Hematopoietic multipotent progenitor cell treated with erythropoietin and hydrocortisone succinate and interleukin-3 and kit ligand, for 4 days (in vitro differentiated cells): ENCODE data around the gene RNU7-1.
A peak's percentile ranks its signal among the peaks of the same experiment; 100 is the strongest.

Experiments used
- DNase-seq: peaks from one replicate; pipeline ENCODE4 v3.0.0-alpha.2; 2015

Gene RNU7-1

DNA sequence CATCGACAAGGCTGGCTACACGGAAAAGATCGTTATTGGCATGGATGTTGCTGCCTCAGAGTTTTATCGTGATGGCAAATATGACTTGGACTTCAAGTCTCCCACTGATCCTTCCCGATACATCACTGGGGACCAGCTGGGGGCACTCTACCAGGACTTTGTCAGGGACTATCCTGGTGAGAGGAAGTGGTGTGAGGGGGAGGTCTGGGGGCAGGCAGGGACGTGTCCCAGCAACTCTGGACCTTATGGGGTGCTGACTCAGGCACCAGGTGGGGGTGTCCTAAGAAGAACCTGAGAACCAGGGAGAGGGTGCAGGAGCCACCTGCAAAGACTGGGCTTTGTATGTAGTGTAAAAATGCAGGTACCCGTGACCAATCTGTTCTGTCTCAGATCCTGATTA is 24.0 kb upstream of the RNU7-1 start:
- DNase-seq = no peak

DNA sequence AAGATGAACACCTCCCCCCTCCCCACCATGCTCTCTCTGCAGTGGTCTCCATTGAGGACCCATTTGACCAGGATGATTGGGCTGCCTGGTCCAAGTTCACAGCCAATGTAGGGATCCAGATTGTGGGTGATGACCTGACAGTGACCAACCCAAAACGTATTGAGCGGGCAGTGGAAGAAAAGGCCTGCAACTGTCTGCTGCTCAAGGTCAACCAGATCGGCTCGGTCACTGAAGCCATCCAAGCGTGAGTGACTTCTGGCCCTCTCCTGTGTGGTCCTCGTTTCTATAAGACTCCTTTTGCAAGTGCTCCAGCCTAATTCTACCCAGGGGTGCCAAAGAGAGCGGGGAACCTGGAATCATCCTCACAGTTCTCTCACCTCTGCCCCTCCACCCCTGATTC is 22.1 kb upstream of the RNU7-1 start:
- no peak for DNase-seq

DNA sequence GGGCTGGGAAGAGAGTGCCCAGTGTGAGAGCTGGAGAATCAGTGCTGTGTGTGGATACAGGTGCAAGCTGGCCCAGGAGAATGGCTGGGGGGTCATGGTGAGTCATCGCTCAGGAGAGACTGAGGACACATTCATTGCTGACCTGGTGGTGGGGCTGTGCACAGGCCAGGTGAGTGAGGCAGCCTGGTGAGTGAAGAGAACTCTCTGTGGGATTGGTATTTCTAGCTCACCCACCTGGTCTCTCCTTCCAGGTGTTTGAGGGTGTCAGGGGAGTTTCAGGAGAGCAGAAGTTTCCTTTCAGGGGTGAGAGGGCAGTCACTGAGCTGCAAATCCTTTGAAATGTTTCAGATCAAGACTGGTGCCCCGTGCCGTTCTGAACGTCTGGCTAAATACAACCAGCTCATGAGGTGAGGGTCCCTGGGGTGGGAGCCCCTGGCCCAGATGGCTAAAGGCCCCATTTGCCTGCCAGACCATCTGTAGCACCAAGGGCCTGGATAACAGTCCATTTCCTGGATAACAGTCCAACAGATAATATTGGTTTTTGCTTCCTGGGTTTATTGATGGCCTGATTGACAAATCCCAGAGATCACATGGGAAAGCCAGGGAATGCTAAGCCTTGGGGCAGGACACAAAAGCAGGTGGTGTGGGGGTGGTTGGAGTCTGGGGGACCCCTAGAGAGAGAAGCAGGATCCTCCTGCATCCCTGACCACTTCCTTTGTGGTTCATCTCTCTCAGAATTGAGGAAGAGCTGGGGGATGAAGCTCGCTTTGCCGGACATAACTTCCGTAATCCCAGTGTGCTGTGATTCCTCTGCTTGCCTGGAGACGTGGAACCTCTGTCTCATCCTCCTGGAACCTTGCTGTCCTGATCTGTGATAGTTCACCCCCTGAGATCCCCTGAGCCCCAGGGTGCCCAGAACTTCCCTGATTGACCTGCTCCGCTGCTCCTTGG is 21.3 kb upstream of the RNU7-1 start:
- DNase-seq = no peak

DNA sequence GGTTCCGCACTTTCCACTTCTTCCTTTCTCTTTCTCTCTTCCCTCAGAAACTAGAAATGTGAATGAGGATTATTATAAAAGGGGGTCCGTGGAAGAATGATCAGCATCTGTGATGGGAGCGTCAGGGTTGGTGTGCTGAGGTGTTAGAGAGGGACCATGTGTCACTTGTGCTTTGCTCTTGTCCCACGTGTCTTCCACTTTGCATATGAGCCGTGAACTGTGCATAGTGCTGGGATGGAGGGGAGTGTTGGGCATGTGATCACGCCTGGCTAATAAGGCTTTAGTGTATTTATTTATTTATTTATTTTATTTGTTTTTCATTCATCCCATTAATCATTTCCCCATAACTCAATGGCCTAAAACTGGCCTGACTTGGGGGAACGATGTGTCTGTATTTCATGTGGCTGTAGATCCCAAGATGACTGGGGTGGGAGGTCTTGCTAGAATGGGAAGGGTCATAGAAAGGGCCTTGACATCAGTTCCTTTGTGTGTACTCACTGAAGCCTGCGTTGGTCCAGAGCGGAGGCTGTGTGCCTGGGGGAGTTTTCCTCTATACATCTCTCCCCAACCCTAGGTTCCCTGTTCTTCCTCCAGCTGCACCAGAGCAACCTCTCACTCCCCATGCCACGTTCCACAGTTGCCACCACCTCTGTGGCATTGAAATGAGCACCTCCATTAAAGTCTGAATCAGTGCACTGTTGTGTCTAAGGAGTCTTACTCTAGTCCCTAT is 20.4 kb upstream of the RNU7-1 start:
- DNase-seq = no peak

DNA sequence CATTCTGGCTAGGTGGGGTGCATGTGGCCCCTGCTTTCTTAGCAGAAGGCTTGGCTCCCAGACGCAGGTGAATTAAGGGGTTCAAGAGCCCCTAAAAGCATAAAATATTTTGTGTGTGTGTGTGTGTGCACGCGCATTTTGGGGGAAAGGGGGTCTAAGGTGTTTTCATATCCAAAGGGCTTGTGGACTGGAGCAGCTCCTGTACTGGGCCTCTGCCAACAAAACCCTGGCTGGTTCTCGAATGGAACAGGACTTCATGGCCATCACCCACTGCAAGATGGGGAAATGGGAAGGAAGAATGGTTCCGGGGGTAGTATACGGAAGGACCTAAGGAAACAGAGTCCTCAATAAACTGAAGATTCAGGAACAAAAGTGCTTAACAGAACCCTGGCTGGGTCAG is 19.8 kb upstream of the RNU7-1 start:
- no peak for DNase-seq

DNA sequence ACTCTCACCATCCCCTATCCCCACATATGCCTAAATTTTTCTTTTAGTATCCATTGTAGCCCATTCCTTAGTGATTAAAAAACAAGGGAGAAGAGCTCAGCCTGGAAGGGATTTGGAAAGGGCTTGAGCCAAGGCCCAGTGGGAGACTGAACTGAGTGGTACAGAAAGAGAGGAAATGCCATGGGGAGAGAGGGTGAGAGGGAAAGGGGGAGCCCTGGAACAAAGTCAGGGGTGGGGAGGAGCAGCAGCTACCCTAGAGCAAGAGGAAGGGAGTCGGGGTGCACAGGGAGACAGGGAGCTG is 18.4 kb upstream of the RNU7-1 start:
- DNase-seq = no peak

DNA sequence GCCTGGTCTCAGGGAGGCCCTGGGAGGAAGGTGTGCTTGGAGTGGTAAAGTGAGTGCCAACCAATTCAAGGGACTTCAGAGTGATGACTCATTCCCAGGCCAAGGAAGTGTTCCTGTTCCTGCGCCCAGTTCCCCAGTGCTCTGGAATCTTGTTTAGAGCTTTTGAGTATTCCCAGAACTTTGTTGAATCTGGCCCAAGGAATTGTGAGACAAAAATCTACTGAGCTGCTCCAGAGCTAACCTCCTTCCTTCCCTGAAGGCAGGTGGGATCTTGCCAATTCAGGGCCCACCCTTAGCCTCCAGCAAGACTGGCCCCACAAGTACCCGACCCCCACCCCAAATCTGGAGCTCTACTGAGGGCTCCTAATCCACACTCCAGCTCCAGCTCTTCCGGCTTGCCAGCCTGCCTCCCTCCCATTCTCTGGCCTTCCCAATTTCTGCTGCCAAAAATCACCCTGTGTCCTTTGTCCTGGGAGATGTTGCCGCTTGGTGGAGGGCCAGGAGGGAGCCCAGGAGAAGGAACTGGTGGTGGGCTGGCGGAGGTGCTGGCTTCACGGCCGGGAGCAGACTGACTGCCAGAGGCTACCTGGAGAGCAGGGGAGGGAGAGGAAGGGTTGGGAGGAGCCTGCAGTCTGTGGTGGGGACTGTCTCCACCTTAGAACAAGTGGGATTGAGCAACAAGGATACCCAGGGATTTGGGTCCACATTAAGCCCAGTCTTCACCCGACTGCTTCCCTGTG is 17.9 kb upstream of the RNU7-1 start:
- DNase-seq = no peak

DNA sequence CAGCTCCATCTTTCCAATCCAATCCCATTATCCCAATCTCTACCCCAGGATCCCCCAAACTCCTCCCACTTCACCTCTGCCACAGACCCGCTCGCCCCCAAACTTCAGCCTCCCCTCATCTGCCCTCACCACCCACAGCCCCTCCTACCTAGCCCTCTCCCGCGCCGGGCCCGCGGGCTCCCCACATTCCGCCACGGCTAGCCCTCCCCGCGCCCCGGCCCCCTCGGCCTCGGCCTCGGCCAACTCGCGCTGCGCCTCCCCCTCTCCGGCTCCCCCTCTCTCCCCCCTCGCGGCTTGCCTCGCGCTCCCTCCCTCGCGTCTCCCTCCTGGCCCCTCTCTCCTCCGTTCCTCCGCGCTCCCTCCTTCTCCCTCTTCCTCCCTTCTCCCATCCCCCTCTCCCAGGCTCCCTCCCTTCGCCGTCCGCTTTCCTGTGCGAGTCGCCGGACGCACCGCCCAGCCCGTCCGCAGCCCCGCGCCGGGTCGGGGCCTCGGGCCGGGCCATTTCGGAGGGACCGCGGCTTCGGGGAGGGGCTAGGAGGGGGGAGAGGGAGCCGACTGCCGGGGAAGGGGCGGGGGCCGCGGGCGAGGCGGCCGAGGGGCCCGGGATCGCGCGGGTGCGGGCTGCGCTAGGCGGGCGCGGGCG is 16.1 kb upstream of the RNU7-1 start, which contains the start of gene ATN1:
ATN1 (plus strand) TSS at position 581 of the 643 bp plus-strand sequence. CDS start 6,043 bp downstream, outside the sequence.
- peak; percentile 78 for DNase-seq

DNA sequence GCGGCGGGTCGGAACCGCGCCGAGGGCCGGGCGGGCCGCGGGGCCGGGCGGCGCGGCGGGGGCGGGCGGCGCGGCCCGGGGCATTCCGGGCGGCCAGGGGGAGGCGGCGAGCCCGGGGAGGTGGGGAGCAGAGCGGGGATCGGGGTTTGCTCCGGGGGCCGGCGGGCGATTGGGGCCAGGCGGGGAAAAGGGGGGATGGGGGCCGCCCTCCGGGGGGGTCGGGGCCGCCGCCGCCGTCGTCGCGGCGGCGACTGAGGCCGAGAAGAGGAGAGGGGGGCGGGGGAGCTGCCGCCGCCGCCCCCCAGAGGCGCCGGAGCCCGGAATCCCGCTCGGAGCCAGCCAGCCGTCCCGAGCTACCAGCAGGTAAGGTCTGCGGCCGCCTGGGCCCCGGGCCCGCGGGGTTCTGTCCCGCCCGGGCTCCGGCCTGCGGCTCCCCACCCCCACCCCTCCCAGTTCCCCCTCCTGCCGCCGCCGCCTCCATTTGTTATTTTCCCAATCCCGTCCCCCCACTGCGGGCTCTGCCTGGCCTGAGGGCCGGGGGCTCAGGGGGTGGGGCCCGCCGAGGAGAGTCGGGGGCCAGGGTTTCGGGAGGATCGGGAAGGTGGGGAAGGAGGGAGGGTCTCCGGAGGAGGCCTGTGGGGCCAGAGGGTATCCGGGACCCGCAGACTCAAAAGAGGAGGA is 15.5 kb upstream of the RNU7-1 start:
- DNase-seq = peak; percentile 27

DNA sequence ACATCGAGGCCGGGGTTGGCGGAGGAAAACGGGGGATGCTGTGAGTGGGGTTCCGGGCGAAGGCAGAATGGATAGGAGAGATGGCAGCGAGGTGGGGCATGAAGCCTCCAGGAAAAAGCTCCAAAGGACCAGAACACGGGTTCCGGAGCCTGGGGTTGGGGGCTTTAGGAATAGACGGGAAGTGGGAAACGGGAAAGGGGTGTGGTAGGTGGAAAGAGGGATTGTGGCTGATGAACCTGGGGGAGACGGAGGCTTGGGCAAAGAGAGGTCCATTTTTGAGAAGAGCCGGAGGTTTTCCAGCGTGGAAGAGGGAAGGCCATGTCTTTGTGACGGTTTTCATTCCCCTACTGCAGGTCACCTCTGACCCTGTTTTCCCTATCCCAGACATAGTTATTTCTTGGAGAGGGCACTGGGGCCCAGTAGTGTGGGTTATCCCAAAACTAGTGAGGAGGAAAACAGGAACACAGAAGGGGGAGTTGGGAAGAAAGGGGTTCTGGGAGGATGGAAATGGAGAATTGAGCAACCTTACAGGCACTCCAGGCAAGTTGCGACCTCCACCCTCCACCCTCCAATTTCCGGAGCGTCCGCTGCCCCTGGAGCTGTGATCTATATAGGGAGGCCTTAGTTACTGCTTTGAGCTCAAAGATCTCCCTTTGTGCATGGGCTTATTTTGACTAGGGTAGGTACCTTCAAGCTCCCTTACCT is 14.8 kb upstream of the RNU7-1 start:
- peak; percentile 24 for DNase-seq

DNA sequence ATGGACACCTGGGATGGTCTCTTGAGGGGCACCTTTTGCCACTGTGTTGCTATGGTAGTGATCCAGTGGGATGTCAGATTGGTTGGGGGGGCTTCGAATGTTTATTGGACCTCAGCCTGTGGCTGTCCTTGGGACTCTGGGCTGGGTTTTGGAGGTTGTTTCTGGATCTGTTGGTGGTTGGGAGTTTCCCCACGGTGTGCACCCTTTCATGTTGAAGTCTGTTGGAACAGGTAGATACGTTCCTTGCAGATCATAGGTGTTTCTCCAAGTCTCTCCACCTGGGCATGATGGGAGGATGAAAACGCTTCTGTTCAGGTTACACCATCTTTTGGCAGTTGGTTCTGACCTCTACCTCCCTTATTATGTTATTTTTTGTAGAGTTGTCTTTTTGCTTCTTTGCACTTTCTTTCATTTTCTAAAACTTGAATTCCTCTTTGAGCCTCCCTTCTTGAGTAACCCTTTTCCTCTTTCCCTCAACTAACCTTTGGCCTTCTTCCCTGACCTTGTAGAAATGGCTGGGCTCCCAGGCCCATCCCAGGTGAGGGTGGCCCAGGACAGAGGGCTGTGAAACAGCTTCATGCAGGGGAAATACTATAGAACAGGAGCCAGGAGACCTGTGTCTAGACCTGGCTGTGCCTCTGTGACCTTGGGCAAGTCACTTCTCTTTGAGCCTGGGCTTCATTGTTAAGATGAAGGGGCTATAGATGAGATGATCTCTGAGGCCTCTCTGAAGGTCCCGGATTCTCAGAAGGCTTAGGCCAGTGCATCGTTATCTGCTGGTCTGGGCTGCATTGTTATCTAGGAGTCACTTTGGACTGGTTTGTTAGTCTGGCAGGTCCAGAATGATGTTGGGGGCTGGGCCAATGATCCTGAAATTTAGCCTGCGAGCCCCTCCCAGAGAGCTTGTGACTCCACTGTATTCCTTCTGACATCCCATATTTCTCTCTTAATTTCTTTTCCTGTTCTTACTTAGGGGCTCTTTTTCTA is 13.9 kb upstream of the RNU7-1 start:
- peak; percentile 39 for DNase-seq

DNA sequence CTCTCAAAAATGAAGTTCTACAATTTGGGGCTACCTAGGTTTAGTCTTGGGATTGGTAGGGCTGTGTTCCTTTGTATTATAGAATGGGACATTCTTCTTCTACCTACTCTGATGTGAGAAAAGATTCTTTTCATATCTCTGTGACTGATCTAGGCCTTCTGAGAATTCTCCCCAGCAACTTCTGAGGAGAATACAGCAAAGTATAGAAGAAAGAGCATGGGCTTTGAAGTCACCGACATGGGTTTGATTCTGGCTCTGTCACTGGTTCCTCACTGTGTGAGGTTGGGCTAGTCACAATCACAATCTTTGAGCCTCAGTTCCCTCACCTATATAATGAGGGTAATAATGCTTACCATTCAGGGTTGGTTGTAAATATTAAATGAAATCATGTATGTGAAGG is 10.8 kb upstream of the RNU7-1 start:
- no peak for DNase-seq

DNA sequence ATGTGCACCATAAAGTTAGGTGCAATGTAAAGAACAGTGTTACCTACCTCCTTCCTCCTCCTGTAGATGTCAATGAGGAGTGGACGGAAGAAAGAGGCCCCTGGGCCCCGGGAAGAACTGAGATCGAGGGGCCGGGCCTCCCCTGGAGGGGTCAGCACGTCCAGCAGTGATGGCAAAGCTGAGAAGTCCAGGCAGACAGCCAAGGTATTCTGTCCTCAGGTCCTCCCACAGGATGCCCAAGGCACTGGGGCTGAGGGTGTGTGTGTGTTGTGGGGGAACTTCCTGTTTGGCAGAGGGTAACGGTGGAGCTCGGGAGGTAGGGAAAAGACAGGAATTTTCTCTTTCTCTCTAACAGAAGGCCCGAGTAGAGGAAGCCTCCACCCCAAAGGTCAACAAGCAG is 9.5 kb upstream of the RNU7-1 start:
- no peak for DNase-seq

DNA sequence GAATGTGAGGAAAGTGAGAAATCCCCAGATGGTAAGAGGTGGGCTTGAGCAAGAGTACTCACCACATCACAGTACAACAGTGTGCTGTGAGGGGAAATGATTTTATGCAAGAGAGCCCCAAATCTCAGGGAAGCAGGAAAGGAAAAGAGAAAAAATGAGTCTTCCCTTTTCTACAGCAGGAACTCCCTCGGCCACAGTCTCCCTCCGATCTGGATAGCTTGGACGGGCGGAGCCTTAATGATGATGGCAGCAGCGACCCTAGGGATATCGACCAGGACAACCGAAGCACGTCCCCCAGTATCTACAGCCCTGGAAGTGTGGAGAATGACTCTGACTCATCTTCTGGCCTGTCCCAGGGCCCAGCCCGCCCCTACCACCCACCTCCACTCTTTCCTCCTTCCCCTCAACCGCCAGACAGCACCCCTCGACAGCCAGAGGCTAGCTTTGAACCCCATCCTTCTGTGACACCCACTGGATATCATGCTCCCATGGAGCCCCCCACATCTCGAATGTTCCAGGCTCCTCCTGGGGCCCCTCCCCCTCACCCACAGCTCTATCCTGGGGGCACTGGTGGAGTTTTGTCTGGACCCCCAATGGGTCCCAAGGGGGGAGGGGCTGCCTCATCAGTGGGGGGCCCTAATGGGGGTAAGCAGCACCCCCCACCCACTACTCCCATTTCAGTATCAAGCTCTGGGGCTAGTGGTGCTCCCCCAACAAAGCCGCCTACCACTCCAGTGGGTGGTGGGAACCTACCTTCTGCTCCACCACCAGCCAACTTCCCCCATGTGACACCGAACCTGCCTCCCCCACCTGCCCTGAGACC is 8.0 kb upstream of the RNU7-1 start:
- DNase-seq = no peak

DNA sequence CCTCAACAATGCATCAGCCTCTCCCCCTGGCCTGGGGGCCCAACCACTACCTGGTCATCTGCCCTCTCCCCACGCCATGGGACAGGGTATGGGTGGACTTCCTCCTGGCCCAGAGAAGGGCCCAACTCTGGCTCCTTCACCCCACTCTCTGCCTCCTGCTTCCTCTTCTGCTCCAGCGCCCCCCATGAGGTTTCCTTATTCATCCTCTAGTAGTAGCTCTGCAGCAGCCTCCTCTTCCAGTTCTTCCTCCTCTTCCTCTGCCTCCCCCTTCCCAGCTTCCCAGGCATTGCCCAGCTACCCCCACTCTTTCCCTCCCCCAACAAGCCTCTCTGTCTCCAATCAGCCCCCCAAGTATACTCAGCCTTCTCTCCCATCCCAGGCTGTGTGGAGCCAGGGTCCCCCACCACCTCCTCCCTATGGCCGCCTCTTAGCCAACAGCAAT is 7.4 kb upstream of the RNU7-1 start:
- no peak for DNase-seq

DNA sequence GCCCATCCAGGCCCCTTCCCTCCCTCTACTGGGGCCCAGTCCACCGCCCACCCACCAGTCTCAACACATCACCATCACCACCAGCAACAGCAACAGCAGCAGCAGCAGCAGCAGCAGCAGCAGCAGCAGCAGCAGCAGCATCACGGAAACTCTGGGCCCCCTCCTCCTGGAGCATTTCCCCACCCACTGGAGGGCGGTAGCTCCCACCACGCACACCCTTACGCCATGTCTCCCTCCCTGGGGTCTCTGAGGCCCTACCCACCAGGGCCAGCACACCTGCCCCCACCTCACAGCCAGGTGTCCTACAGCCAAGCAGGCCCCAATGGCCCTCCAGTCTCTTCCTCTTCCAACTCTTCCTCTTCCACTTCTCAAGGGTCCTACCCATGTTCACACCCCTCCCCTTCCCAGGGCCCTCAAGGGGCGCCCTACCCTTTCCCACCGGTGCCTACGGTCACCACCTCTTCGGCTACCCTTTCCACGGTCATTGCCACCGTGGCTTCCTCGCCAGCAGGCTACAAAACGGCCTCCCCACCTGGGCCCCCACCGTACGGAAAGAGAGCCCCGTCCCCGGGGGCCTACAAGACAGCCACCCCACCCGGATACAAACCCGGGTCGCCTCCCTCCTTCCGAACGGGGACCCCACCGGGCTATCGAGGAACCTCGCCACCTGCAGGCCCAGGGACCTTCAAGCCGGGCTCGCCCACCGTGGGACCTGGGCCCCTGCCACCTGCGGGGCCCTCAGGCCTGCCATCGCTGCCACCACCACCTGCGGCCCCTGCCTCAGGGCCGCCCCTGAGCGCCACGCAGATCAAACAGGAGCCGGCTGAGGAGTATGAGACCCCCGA is 6.8 kb upstream of the RNU7-1 start:
- peak; percentile 67 for DNase-seq

DNA sequence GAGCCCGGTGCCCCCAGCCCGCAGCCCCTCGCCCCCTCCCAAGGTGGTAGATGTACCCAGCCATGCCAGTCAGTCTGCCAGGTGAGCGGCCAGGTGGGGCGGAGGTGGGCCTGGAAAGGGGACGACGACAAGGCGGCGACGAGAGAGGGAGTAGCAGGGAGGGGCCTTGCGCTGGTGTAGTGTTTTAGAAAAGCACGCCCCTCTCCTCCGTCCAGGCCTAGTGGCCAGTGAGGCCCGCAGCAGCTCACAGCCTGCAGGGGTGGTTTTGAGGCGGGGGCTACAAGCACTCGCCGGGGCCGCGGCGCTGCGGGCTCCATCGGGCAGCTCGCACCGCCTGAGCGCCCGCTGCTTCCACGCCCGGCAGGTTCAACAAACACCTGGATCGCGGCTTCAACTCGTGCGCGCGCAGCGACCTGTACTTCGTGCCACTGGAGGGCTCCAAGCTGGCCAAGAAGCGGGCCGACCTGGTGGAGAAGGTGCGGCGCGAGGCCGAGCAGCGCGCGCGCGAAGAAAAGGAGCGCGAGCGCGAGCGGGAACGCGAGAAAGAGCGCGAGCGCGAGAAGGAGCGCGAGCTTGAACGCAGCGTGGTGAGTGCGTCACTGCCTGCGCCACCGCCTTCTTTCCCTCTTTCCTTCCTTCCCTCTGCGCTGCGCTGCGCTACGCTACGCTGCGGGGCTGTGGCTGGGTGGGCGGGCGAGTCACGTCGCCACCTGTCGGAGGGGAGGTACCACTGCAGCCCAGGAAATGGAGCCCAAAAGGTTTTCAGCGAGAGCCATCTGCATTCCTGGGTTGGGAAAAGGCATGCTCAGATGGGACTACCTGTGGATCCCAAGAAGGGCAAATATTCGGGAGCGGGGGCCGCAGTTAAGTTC is 5.9 kb upstream of the RNU7-1 start:
- peak; percentile 98 for DNase-seq
